Measurements from ENCODE around the gene FIBCD1.

GRCh38 chr9:130864541-130864940 lies 74.5 kb downstream of the FIBCD1 start:
- TF ChIP-seq CTCF (IDR thresholded peaks at IDR 0.05) = no peak
- no peak for TF ChIP-seq POLR2A (IDR thresholded peaks at IDR 0.05)
